ENCODE data around the gene LRGUK.

Gene LRGUK

GRCh38 chr7:134210976-134211663, 84.0 kb downstream of the LRGUK start:
- 81% methylated on average over 7 of the region's 7 CpGs for WGBS
- no peaks in the 10 kb centered on the region for H3K4me1 ChIP-seq (ENCODE audit: control insufficient read depth, insufficient read depth, low read depth, low read length)

GRCh38 chr7:134211817-134212216, 84.7 kb downstream of the LRGUK start:
- H2BK5ac ChIP-seq (ENCODE audit: low read depth, low read length, poor library complexity, severe bottlenecking) = no peak overlapping the region
- H4K8ac ChIP-seq (ENCODE audit: low read length) = no peak overlapping the region
- no peak overlapping the region for H3K14ac ChIP-seq (ENCODE audit: low read length in 2 of 2)
- no peak overlapping the region for H2AFZ ChIP-seq (ENCODE audit: low read depth, low read length)
- H3K4ac ChIP-seq (ENCODE audit: low read depth in 1 of 2, low read length in 2 of 2) = no peak overlapping the region
- no peak overlapping the region for H3K4me2 ChIP-seq (ENCODE audit: low read length, poor library complexity, severe bottlenecking)
- H3K9ac ChIP-seq (ENCODE audit: low read length) = no peak overlapping the region
- H3K36me3 ChIP-seq (ENCODE audit: control insufficient read depth in 1 of 2, insufficient read depth in 2 of 2, low read depth in 1 of 2, low read length in 2 of 2) = no peaks in the 10 kb centered on the region
- H2BK120ac ChIP-seq (ENCODE audit: low read depth, low read length) = no peak overlapping the region
- no peak for DNase-seq
- no peaks in the 10 kb centered on the region for H3K4me1 ChIP-seq (ENCODE audit: control insufficient read depth, insufficient read depth, low read depth, low read length)
- no peak overlapping the region for H2BK12ac ChIP-seq (ENCODE audit: low read length in 2 of 2)
- no peak overlapping the region for H3K18ac ChIP-seq (ENCODE audit: low read depth in 1 of 2, low read length in 2 of 2)
- H3K27ac ChIP-seq (ENCODE audit: low read length, poor library complexity, severe bottlenecking) = no peak overlapping the region
- H3K79me1 ChIP-seq (replicated peaks; ENCODE audit: low read length, poor library complexity, severe bottlenecking) = no peaks in the 10 kb centered on the region
- no peak overlapping the region for H3K4me3 ChIP-seq (ENCODE audit: insufficient read depth in 1 of 2, low read depth in 1 of 2, low read length in 2 of 2)
- no peak overlapping the region for H2AK5ac ChIP-seq (ENCODE audit: low read length, severe bottlenecking)
- H4K91ac ChIP-seq (ENCODE audit: low read length) = no peak overlapping the region
- H2BK15ac ChIP-seq (ENCODE audit: low read depth, poor library complexity, severe bottlenecking) = no peak overlapping the region
- no peaks in the 10 kb centered on the region for H3K9me3 ChIP-seq (ENCODE audit: control insufficient read depth, low read length)
- peaks cover 0 to 7% of the 10 kb centered on the region in 2 experiments for H3K27me3 ChIP-seq (ENCODE audit: control insufficient read depth in 1 of 2, insufficient read depth in 1 of 2, low read length in 2 of 2)
- H3K23ac ChIP-seq (ENCODE audit: low read length in 2 of 2) = no peak overlapping the region

More at GRCh38 chr7:134210976-134211663, 84.0 kb downstream of the LRGUK start:
- Histone ChIP-seq H3K14ac (ENCODE audit: low read length in 2 of 2) (no peak overlapping the region), H3K4me2 (ENCODE audit: low read length, poor library complexity, severe bottlenecking) (no peak overlapping the region), H2BK5ac (ENCODE audit: low read depth, low read length, poor library complexity, severe bottlenecking) (no peak overlapping the region), H3K36me3 (ENCODE audit: control insufficient read depth in 1 of 2, insufficient read depth in 2 of 2, low read depth in 1 of 2, low read length in 2 of 2) (no peaks in the 10 kb centered on the region), H3K27me3 (ENCODE audit: control insufficient read depth in 1 of 2, insufficient read depth in 1 of 2, low read length in 2 of 2) (peaks cover 0 to 7% of the 10 kb centered on the region in 2 experiments), H3K27ac (ENCODE audit: low read length, poor library complexity, severe bottlenecking) (no peak overlapping the region), H3K9ac (ENCODE audit: low read length) (no peak overlapping the region), H4K91ac (ENCODE audit: low read length) (no peak overlapping the region), H3K9me3 (ENCODE audit: control insufficient read depth, low read length) (no peaks in the 10 kb centered on the region), H2BK12ac (ENCODE audit: low read length in 2 of 2) (no peak overlapping the region), H2BK15ac (ENCODE audit: low read depth, poor library complexity, severe bottlenecking) (no peak overlapping the region), H3K4me3 (ENCODE audit: insufficient read depth in 1 of 2, low read depth in 1 of 2, low read length in 2 of 2) (no peak overlapping the region), H2AFZ (ENCODE audit: low read depth, low read length) (no peak overlapping the region), H3K79me1 (replicated peaks; ENCODE audit: low read length, poor library complexity, severe bottlenecking) (no peaks in the 10 kb centered on the region), H4K8ac (ENCODE audit: low read length) (no peak overlapping the region), H2AK5ac (ENCODE audit: low read length, severe bottlenecking) (no peak overlapping the region), H3K18ac (ENCODE audit: low read depth in 1 of 2, low read length in 2 of 2) (no peak overlapping the region), H2BK120ac (ENCODE audit: low read depth, low read length) (no peak overlapping the region), H3K23ac (ENCODE audit: low read length in 2 of 2) (no peak overlapping the region), H3K4ac (ENCODE audit: low read depth in 1 of 2, low read length in 2 of 2) (no peak overlapping the region)
- DNase-seq = no peak

GRCh38 chr7:134212576-134213546, 85.7 kb downstream of the LRGUK start:
- 84% methylated on average over 12 of the region's 13 CpGs for WGBS
- peak; percentile 25 for DNase-seq
- Histone ChIP-seq H2BK120ac (ENCODE audit: low read depth, low read length) (no peak overlapping the region), H2BK15ac (ENCODE audit: low read depth, poor library complexity, severe bottlenecking) (no peak overlapping the region), H3K4me1 (ENCODE audit: control insufficient read depth, insufficient read depth, low read depth, low read length) (no peaks in the 10 kb centered on the region), H3K23ac (ENCODE audit: low read length in 2 of 2) (no peak overlapping the region), H4K8ac (ENCODE audit: low read length) (no peak overlapping the region), H3K14ac (ENCODE audit: low read length in 2 of 2) (peak overlapping the region; percentile 15), H3K27me3 (ENCODE audit: control insufficient read depth in 1 of 2, insufficient read depth in 1 of 2, low read length in 2 of 2) (peaks cover 0 to 7% of the 10 kb centered on the region in 2 experiments), H3K27ac (ENCODE audit: low read length, poor library complexity, severe bottlenecking) (no peak overlapping the region), H3K79me1 (replicated peaks; ENCODE audit: low read length, poor library complexity, severe bottlenecking) (no peaks in the 10 kb centered on the region), H3K4ac (ENCODE audit: low read depth in 1 of 2, low read length in 2 of 2) (no peak overlapping the region), H2BK12ac (ENCODE audit: low read length in 2 of 2) (no peak overlapping the region), H3K9me3 (ENCODE audit: control insufficient read depth, low read length) (no peaks in the 10 kb centered on the region), H2AFZ (ENCODE audit: low read depth, low read length) (no peak overlapping the region), H3K4me3 (ENCODE audit: insufficient read depth in 1 of 2, low read depth in 1 of 2, low read length in 2 of 2) (no peak overlapping the region), H2BK5ac (ENCODE audit: low read depth, low read length, poor library complexity, severe bottlenecking) (no peak overlapping the region), H3K9ac (ENCODE audit: low read length) (no peak overlapping the region), H3K36me3 (ENCODE audit: control insufficient read depth in 1 of 2, insufficient read depth in 2 of 2, low read depth in 1 of 2, low read length in 2 of 2) (no peaks in the 10 kb centered on the region), H4K91ac (ENCODE audit: low read length) (no peak overlapping the region), H3K4me2 (ENCODE audit: low read length, poor library complexity, severe bottlenecking) (no peak overlapping the region), H3K18ac (ENCODE audit: low read depth in 1 of 2, low read length in 2 of 2) (no peak overlapping the region), H2AK5ac (ENCODE audit: low read length, severe bottlenecking) (no peak overlapping the region)

DNA sequence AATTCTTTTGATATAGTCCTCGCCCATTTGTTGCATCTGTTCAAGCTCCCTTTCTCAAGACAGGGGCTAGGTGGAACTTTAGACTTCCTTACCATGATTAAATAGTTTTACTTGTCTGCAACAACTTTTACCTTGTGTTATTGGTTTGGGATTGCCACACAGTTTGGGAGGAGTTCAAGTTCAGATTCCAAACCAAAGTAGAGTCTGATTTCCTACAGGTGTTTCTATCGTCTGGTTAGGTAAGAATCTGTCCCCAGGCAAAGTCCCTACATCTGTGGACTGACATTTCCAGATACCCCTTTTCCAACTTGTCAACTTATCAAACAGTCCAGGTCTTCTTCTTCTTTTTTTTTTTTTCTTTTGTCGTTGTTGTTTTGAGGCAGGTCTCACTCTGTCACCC, 93.1 kb downstream of the LRGUK start:
- no peak overlapping the region for H4K91ac ChIP-seq (ENCODE audit: low read length)
- H3K4ac ChIP-seq (ENCODE audit: low read depth in 1 of 2, low read length in 2 of 2) = no peak overlapping the region
- 90% methylated on average over 2 of the region's 3 CpGs for WGBS
- no peaks in the 10 kb centered on the region for H3K36me3 ChIP-seq (ENCODE audit: control insufficient read depth in 1 of 2, insufficient read depth in 2 of 2, low read depth in 1 of 2, low read length in 2 of 2)
- H2AK5ac ChIP-seq (ENCODE audit: low read length, severe bottlenecking) = no peak overlapping the region
- no peak overlapping the region for H2BK12ac ChIP-seq (ENCODE audit: low read length in 2 of 2)
- no peak overlapping the region for H3K9ac ChIP-seq (ENCODE audit: low read length)
- no peak overlapping the region for H4K8ac ChIP-seq (ENCODE audit: low read length)
- peaks cover 0 to 3% of the 10 kb centered on the region in 2 experiments for H3K27me3 ChIP-seq (ENCODE audit: control insufficient read depth in 1 of 2, insufficient read depth in 1 of 2, low read length in 2 of 2)
- no peak overlapping the region for H3K4me2 ChIP-seq (ENCODE audit: low read length, poor library complexity, severe bottlenecking)
- no peaks in the 10 kb centered on the region for H3K4me1 ChIP-seq (ENCODE audit: control insufficient read depth, insufficient read depth, low read depth, low read length)
- no peak for DNase-seq
- H3K4me3 ChIP-seq (ENCODE audit: insufficient read depth in 1 of 2, low read depth in 1 of 2, low read length in 2 of 2) = no peak overlapping the region
- H3K18ac ChIP-seq (ENCODE audit: low read depth in 1 of 2, low read length in 2 of 2) = no peak overlapping the region
- H3K23ac ChIP-seq (ENCODE audit: low read length in 2 of 2) = no peak overlapping the region
- H2AFZ ChIP-seq (ENCODE audit: low read depth, low read length) = no peak overlapping the region
- no peak overlapping the region for H2BK15ac ChIP-seq (ENCODE audit: low read depth, poor library complexity, severe bottlenecking)
- no peak overlapping the region for H3K27ac ChIP-seq (ENCODE audit: low read length, poor library complexity, severe bottlenecking)
- H3K9me3 ChIP-seq (ENCODE audit: control insufficient read depth, low read length) = no peaks in the 10 kb centered on the region
- no peaks in the 10 kb centered on the region for H3K79me1 ChIP-seq (replicated peaks; ENCODE audit: low read length, poor library complexity, severe bottlenecking)
- no peak overlapping the region for H2BK5ac ChIP-seq (ENCODE audit: low read depth, low read length, poor library complexity, severe bottlenecking)
- no peak overlapping the region for H2BK120ac ChIP-seq (ENCODE audit: low read depth, low read length)
- no peak overlapping the region for H3K14ac ChIP-seq (ENCODE audit: low read length in 2 of 2)

All from mesenchymal stem cell (in vitro differentiated cells and primary cell).